ENCODE results near the gene GPR148. TPM values are rescaled to one million over a fixed set of nuclear protein-coding genes. Genes with fewer than 3 reads are reported as not detected.

Gene GPR148
- total and polyA plus RNA-seq, 2 donors (not counting 1 experiment from before 2014, with no cell fraction given), result not detected

DNA sequence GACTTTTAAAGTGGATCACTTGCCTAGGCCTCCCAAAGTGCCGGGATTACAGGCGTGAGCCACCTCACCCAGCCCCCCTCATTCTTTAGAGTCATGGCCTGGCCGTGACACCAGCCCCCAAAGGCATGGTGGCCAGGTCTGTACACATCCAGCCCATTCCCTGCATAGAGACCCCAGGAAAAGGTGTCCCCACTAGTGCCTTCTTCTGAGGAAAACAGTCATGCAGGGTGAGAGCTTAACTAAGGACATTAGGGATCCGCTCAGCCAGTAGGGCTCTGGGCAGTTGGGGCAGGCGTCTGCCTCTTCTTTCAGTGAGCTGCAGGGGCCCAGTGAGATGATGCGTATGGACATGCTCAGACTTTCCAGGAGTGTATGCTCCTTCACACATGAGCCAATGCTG lies 20.8 kb downstream of the GPR148 start:
- Histone ChIP-seq H3K4me1 (ENCODE audit: control insufficient read depth, extremely low read depth, insufficient read depth, low read length) (no peaks in the 10 kb centered on the region), H3K9ac (ENCODE audit: insufficient read depth, low read length) (no peak overlapping the region), H2AFZ (ENCODE audit: low read length) (no peak overlapping the region), H3K79me2 (ENCODE audit: control insufficient read depth, insufficient read depth, low read length) (no peaks in the 10 kb centered on the region), H3K4me3 (replicated peaks in 1 of 4; ENCODE audit: control extremely low read depth in 1 of 4, insufficient read depth in 1 of 4, low read depth in 3 of 4, low read length in 4 of 4) (no peak overlapping the region), H3K4me2 (ENCODE audit: extremely low read depth, insufficient read depth, low read length) (no peak overlapping the region), H4K20me1 (ENCODE audit: control insufficient read depth, extremely low read depth, insufficient read depth, low read length) (no peaks in the 10 kb centered on the region), H3K36me3 (ENCODE audit: control insufficient read depth, insufficient read depth, low read length) (no peaks in the 10 kb centered on the region), H3K9me3 (ENCODE audit: control insufficient read depth, insufficient read depth, low read depth, low read length) (no peaks in the 10 kb centered on the region), H3K27me3 (ENCODE audit: control insufficient read depth, insufficient read depth, low read length) (no peaks in the 10 kb centered on the region), H3K27ac (ENCODE audit: insufficient read depth, low read length) (no peak overlapping the region)
- TF ChIP-seq, protein P1, sequence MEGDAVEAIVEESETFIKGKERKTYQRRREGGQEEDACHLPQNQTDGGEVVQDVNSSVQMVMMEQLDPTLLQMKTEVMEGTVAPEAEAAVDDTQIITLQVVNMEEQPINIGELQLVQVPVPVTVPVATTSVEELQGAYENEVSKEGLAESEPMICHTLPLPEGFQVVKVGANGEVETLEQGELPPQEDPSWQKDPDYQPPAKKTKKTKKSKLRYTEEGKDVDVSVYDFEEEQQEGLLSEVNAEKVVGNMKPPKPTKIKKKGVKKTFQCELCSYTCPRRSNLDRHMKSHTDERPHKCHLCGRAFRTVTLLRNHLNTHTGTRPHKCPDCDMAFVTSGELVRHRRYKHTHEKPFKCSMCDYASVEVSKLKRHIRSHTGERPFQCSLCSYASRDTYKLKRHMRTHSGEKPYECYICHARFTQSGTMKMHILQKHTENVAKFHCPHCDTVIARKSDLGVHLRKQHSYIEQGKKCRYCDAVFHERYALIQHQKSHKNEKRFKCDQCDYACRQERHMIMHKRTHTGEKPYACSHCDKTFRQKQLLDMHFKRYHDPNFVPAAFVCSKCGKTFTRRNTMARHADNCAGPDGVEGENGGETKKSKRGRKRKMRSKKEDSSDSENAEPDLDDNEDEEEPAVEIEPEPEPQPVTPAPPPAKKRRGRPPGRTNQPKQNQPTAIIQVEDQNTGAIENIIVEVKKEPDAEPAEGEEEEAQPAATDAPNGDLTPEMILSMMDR (conservative IDR thresholded peaks at IDR 0.05 in 1 of 2, IDR thresholded peaks at IDR 0.05 in 1 of 2; ENCODE audit: low read depth in 1 of 2, low read length in 2 of 2), result no peak
- TF ChIP-seq EZH2 (IDR thresholded peaks at IDR 0.05; ENCODE audit: low read length, missing control alignments), result no peak
- no peak for DNase-seq (ENCODE audit: low read depth in 2 of 2)

DNA sequence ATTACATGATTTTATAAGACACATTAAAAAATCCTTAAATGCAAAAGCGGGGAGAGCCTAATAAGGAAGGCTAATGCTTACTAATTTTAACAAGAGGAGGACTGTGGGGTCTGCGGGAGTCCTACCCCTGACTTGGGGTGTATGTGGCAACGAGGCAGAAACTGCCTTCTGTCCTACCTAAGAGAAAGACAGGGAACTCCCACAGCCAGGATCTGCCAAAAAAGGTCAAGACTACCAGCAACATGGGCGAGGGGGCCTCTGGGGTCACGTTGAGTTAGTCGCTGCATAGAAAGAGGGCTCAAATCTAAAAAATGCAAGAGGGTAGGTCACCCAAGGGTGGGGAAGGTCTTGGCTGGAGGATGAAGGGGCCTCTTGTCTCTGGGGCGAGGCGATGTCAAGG lies 25.9 kb downstream of the GPR148 start:
- Histone ChIP-seq H3K27ac (ENCODE audit: insufficient read depth, low read length) (no peak overlapping the region), H3K79me2 (ENCODE audit: control insufficient read depth, insufficient read depth, low read length) (no peaks in the 10 kb centered on the region), H3K4me2 (ENCODE audit: extremely low read depth, insufficient read depth, low read length) (no peak overlapping the region), H3K27me3 (ENCODE audit: control insufficient read depth, insufficient read depth, low read length) (no peaks in the 10 kb centered on the region), H3K9ac (ENCODE audit: insufficient read depth, low read length) (no peak overlapping the region), H4K20me1 (ENCODE audit: control insufficient read depth, extremely low read depth, insufficient read depth, low read length) (no peaks in the 10 kb centered on the region), H3K9me3 (ENCODE audit: control insufficient read depth, insufficient read depth, low read depth, low read length) (no peaks in the 10 kb centered on the region), H3K4me3 (replicated peaks in 1 of 4; ENCODE audit: control extremely low read depth in 1 of 4, insufficient read depth in 1 of 4, low read depth in 3 of 4, low read length in 4 of 4) (no peak overlapping the region), H3K36me3 (ENCODE audit: control insufficient read depth, insufficient read depth, low read length) (no peaks in the 10 kb centered on the region), H2AFZ (ENCODE audit: low read length) (no peak overlapping the region), H3K4me1 (ENCODE audit: control insufficient read depth, extremely low read depth, insufficient read depth, low read length) (no peaks in the 10 kb centered on the region)
- TF ChIP-seq, protein P1 (conservative IDR thresholded peaks at IDR 0.05 in 1 of 2, IDR thresholded peaks at IDR 0.05 in 1 of 2; ENCODE audit: low read depth in 1 of 2, low read length in 2 of 2), result no peak
- no peak for TF ChIP-seq EZH2 (IDR thresholded peaks at IDR 0.05; ENCODE audit: low read length, missing control alignments)
- no peak for DNase-seq (ENCODE audit: low read depth in 2 of 2)

DNA sequence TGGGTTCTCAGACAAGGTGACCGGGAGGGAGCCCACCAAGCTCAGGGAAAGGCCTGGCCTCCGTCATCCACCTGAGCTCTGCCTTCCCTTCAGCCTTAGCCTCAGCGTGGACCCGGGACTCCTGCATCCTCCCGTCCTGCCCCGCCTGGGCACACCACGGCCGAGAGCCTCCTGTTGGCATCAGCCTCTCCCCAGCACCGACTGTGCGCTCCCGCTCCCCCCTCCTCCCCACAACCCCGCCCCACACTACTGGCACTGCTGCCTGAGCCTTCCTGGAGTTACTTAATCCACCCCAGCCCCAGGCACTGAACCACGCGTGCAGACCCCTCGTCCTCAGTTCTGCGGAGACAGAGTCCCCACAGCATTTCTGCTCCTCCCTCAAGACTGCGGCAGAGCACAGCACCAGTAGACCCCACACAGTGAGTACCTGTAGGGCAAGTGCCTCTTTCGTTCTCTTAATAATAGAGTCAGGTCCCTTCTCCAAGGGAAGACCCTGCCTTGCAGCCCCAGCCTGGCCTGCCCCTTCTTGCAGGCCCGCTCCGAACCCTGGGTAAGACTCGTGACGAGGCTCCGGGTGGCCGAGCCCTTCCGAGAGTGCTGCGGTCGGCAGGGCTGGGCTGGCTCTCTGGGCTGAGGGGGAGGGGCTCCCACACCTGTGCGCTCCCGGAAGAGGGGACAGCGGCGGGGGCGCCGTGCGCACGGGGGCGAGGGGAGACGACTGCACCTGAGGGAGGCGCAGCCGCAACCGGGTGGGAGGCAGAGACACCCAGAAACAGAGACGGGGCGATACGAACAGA lies 26.6 kb downstream of the GPR148 start, which contains the start of gene AMER3:
AMER3 (plus strand) TSS at position 285 of the 797 bp plus-strand sequence. CDS start 6,533 bp downstream, outside the sequence.
- Histone ChIP-seq H3K79me2 (ENCODE audit: control insufficient read depth, insufficient read depth, low read length) (no peaks in the 10 kb centered on the region), H3K4me3 (replicated peaks in 1 of 4; ENCODE audit: control extremely low read depth in 1 of 4, insufficient read depth in 1 of 4, low read depth in 3 of 4, low read length in 4 of 4) (no peak within 1 kb of the TSS), H3K9ac (ENCODE audit: insufficient read depth, low read length) (no peak within 1 kb of the TSS), H4K20me1 (ENCODE audit: control insufficient read depth, extremely low read depth, insufficient read depth, low read length) (no peaks in the 10 kb centered on the region), H3K27ac (ENCODE audit: insufficient read depth, low read length) (no peak within 1 kb of the TSS), H3K9me3 (ENCODE audit: control insufficient read depth, insufficient read depth, low read depth, low read length) (no peaks in the 10 kb centered on the region), H2AFZ (ENCODE audit: low read length) (no peak within 1 kb of the TSS), H3K4me1 (ENCODE audit: control insufficient read depth, extremely low read depth, insufficient read depth, low read length) (no peaks in the 10 kb centered on the region), H3K4me2 (ENCODE audit: extremely low read depth, insufficient read depth, low read length) (no peak within 1 kb of the TSS), H3K36me3 (ENCODE audit: control insufficient read depth, insufficient read depth, low read length) (no peaks in the 10 kb centered on the region), H3K27me3 (ENCODE audit: control insufficient read depth, insufficient read depth, low read length) (no peaks in the 10 kb centered on the region)
- no peak for DNase-seq (ENCODE audit: low read depth in 2 of 2)
- TF ChIP-seq EZH2 (IDR thresholded peaks at IDR 0.05; ENCODE audit: low read length, missing control alignments), result no peak
- TF ChIP-seq, protein P1 (conservative IDR thresholded peaks at IDR 0.05 in 1 of 2, IDR thresholded peaks at IDR 0.05 in 1 of 2; ENCODE audit: low read depth in 1 of 2, low read length in 2 of 2), result no peak

Measured in fibroblast of lung (primary cell).